RWPE1 (cell line): Measurements from ENCODE around the gene PTPRN2.

Source experiments
- CTCF ChIA-PET: fragments of 350-600 bp; sonication (Branson Sonifier 250); formaldehyde crosslinking; extraction: SDS; loops from one replicate; lab custom pipeline; 2021; lab: Yijun Ruan, JAX
- POLR2A ChIA-PET: fragments of 400-600 bp; formaldehyde crosslinking; extraction: SDS; loops from one replicate; lab custom pipeline; 2020; ENCODE audit warnings: antibody characterized with exemption; ENCODE audit not compliant: low non-redundant PET; lab: Yijun Ruan, JAX
- DNase-seq: peaks from one replicate; pipeline ENCODE4 v3.0.0; 2012; ENCODE audit warnings: low spot score
- H3K27ac ChIP-seq: fragments of 450-650 bp; 2 replicates; pipeline ENCODE4 v1.5.1; 2017
- CTCF ChIP-seq: fragments of 450-650 bp; conservative IDR thresholded peaks from 2 replicates; pipeline ENCODE4 v1.5.1; 2017; ENCODE audit warnings: low read depth, mild to moderate bottlenecking

The PTPRN2 gene

GRCh38 chr7:158484801-158485531, 102.7 kb downstream of the PTPRN2 start:
- CTCF ChIA-PET = interaction anchor here (0.7 kb wide), 1 partner anchor 513 kb away, joined by 3 read pairs; no protein-coding TSS in a partner anchor
- DNase-seq = no peak
- POLR2A ChIA-PET = no interaction called here
- no peak overlapping the region for H3K27ac ChIP-seq
- TF ChIP-seq CTCF = no peak

DNA sequence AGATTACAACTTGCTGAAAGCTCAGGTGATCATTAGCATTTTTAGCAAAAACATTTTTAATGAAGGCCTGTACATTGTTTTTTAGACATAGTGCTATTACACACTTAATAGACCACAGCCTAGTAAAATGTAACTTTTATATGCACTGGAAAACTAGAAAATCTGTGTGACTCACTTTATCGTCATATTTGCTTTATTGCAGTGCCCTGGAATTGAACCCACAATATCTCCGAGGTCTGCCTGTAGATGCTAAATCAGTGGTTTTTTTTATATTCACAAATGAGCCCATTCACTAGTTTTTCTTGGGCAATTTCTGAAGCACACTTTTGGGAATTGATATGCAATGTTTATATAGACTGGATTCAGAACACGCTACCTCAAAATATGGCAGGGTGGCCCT, 105.1 kb downstream of the PTPRN2 start:
- TF ChIP-seq CTCF = no peak
- DNase-seq = no peak
- CTCF ChIA-PET = no interaction called here
- H3K27ac ChIP-seq = no peak overlapping the region
- POLR2A ChIA-PET = no interaction called here

GRCh38 chr7:158479664-158480025, 108.0 kb downstream of the PTPRN2 start:
- DNase-seq = no peak
- TF ChIP-seq CTCF = no peak
- POLR2A ChIA-PET = no interaction called here
- H3K27ac ChIP-seq = no peak overlapping the region
- CTCF ChIA-PET = interaction anchor here (0.7 kb wide), 1 partner anchor 216 kb away, joined by 4 read pairs; no protein-coding TSS in a partner anchor

DNA sequence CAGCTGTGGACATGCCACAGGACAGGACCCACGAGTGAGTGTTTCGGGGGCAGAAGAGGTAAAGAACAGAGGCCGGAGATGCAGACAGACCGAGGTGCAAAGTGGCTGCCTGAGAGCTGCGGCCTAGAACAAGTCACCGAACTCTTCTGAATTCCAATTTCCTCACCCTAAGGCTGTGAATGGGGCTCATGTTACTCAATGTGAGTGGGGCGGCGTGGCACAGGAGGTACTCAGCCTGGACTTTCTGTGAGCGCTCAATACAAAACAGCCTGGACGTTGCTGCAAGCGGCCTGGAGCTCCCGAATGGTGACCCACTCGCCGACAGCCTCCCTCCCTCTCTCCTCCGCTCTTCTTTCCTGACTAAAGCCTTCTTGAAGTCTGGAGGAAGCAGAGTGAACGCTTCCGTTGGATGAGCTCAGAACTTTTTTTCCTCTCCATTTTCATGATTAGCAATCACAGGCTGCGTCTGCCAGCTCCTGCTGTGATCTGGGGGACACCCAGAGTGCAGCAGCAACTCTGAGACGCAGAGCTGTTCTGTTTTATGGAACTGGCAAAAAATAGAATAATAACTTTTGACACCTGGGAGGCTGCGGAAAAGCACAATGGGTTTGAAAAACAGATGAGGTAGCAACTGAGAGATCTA, 108.5 kb downstream of the PTPRN2 start:
- ChIA-PET CTCF (interaction anchor here (0.7 kb wide), 1 partner anchor 217 kb away, joined by 4 read pairs; no protein-coding TSS in a partner anchor), POLR2A (no interaction called here)
- no peak for TF ChIP-seq CTCF
- no peak overlapping the region for H3K27ac ChIP-seq
- no peak for DNase-seq

GRCh38 chr7:158477866-158478265, 109.8 kb downstream of the PTPRN2 start:
- no peak for DNase-seq
- no peak for TF ChIP-seq CTCF
- POLR2A ChIA-PET = no interaction called here
- no peak overlapping the region for H3K27ac ChIP-seq
- CTCF ChIA-PET = no interaction called here

GRCh38 chr7:158476331-158476932, 111.2 kb downstream of the PTPRN2 start:
- H3K27ac ChIP-seq = no peak overlapping the region
- POLR2A ChIA-PET = no interaction called here
- DNase-seq = no peak
- CTCF ChIA-PET = no interaction called here
- TF ChIP-seq CTCF = no peak
